Prostate gland (tissue), 2 donors: ENCODE results near the gene MYO1D.

Experiments
- POLR2A ChIP-seq: fragments of 450-650 bp; IDR thresholded peaks from one replicate; pipeline ENCODE4 v1.6.1; 2016; ENCODE audit warnings: antibody characterized with exemption, mild to moderate bottlenecking
- TF ChIP-seq, protein P1 (sequence below), 4 experiments: fragments of 200-600 bp in 2 of 4; fragments of 450-650 bp in 2 of 4; sonication (generic) in 2 of 4; IDR thresholded peaks; 1 replicate in 3 of 4; 2 replicates in 1 of 4; pipeline ENCODE4 v1.5.1; 2016 to 2019; ENCODE audit warnings: antibody characterized with exemption in 4 of 4, mild to moderate bottlenecking in 2 of 4, moderate library complexity in 2 of 4

DNA sequence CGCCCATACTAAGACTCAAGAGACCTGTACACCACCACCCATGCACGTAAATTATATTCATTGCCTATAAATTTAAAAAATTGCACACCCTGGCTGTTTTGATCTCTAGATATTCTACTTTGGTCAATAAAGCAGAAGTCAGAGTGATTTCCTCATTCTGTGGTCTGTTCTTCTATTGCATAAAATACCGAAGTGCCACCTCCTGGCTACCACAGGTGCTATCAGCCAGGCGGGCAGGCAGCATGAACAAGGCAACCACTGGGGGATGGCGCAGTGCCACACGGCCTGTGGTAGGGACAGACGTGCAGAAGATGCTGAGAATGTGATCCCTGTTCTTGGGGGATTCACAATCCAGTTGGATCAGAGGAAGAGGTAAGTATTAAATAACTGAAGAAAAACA is 267.8 kb downstream of the MYO1D start:
- TF ChIP-seq, protein P1, sequence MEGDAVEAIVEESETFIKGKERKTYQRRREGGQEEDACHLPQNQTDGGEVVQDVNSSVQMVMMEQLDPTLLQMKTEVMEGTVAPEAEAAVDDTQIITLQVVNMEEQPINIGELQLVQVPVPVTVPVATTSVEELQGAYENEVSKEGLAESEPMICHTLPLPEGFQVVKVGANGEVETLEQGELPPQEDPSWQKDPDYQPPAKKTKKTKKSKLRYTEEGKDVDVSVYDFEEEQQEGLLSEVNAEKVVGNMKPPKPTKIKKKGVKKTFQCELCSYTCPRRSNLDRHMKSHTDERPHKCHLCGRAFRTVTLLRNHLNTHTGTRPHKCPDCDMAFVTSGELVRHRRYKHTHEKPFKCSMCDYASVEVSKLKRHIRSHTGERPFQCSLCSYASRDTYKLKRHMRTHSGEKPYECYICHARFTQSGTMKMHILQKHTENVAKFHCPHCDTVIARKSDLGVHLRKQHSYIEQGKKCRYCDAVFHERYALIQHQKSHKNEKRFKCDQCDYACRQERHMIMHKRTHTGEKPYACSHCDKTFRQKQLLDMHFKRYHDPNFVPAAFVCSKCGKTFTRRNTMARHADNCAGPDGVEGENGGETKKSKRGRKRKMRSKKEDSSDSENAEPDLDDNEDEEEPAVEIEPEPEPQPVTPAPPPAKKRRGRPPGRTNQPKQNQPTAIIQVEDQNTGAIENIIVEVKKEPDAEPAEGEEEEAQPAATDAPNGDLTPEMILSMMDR (IDR thresholded peaks at IDR 0.05), result peak in 3 of 4 experiments; percentile 23 to 60 (median 48)
- no peak for TF ChIP-seq POLR2A
